ENCODE data around the gene GABRG1.

GABRG1 gene

DNA sequence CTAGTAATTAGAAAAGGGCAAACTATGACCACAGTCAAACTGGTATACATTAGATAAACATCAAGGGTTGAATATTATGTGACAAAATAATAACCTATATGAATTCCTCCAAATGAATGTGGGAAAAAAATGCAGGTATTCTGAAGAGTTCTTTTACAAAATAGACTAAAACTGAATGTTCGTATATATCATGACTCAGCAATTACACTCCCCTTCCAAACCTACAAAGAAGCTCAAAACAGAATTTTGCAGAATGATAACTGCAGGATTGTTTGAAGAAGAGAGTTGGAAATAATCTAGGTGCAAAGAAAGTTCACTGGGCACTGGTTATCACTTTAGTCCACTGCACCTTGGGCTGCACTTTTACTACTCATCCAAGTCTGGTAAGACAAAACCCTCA is 134.1 kb downstream of the GABRG1 start:
- H3K9me3 ChIP-seq (ENCODE audit: control insufficient read depth, insufficient read depth, low read depth, low read length) = no peaks in the 10 kb centered on the region
- H3K36me3 ChIP-seq (ENCODE audit: control insufficient read depth, insufficient read depth, low read length) = no peaks in the 10 kb centered on the region

DNA sequence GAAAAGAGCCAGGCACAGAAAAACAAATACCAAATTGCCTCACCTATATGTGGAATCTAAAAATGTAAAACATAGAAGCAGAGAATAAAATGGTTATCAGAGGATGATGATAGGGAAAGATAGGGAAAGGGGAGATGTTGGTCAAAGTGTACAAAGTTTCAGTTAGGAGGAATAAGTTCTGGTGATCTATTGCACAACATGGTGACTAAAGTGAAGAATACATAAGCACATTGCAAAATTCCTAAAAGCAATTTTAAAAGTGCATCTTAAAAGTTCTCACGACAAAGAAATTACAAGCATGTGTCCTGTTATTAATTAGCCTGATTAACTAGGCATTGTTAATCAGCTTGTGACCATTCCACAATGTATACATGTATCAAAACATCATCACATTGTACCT is 136.0 kb downstream of the GABRG1 start:
- no peaks in the 10 kb centered on the region for H3K36me3 ChIP-seq (ENCODE audit: control insufficient read depth, insufficient read depth, low read length)
- H3K27ac ChIP-seq (ENCODE audit: low read depth, low read length) = no peak overlapping the region
- H3K27me3 ChIP-seq (ENCODE audit: control insufficient read depth, insufficient read depth, low read length) = no peaks in the 10 kb centered on the region
- H3K4me1 ChIP-seq (ENCODE audit: control insufficient read depth, insufficient read depth, low read length) = peaks cover 15% of the 10 kb centered on the region
- no peak overlapping the region for H3K9ac ChIP-seq (ENCODE audit: low read length)
- no peak overlapping the region for H3K4me3 ChIP-seq (ENCODE audit: low read depth, low read length)
- H3K9me3 ChIP-seq (ENCODE audit: control insufficient read depth, insufficient read depth, low read depth, low read length) = no peaks in the 10 kb centered on the region

More for the DNA sequence above, 134.1 kb downstream of the GABRG1 start:
- Histone ChIP-seq H3K9ac (ENCODE audit: low read length) (no peak overlapping the region), H3K27me3 (ENCODE audit: control insufficient read depth, insufficient read depth, low read length) (no peaks in the 10 kb centered on the region), H3K4me3 (ENCODE audit: low read depth, low read length) (no peak overlapping the region), H3K4me1 (ENCODE audit: control insufficient read depth, insufficient read depth, low read length) (peaks cover 7% of the 10 kb centered on the region), H3K27ac (ENCODE audit: low read depth, low read length) (no peak overlapping the region)
